Mesenchymal stem cell (in vitro differentiated cells and primary cell): ENCODE data around the gene RAP2A.
A peak's percentile ranks its signal among the peaks of the same experiment; 100 is the strongest.

ENCODE experiments used
- DNase-seq: peaks from one replicate; pipeline ENCODE4 v3.0.0-alpha.2; 2013
- H2AFZ ChIP-seq: one replicate; pipeline ENCODE4 v1.6.1; 2013; ENCODE audit warnings: low read depth, mild to moderate bottlenecking, control low read depth, inconsistent platforms, low read length, moderate library complexity
- H2AK5ac ChIP-seq: 2 replicates; pipeline ENCODE4 v1.6.1; 2013; ENCODE audit warnings: low read length, moderate library complexity, mild to moderate bottlenecking, inconsistent platforms; ENCODE audit not compliant: severe bottlenecking
- H2BK120ac ChIP-seq: one replicate; pipeline ENCODE4 v1.6.1; 2013; ENCODE audit warnings: low read depth, mild to moderate bottlenecking, inconsistent platforms, low read length, moderate library complexity
- H2BK12ac ChIP-seq, 2 experiments: one replicate each; pipeline ENCODE4 v1.6.1; 2013; ENCODE audit warnings: inconsistent platforms in 2 of 2, low read length in 2 of 2, mild to moderate bottlenecking in 2 of 2, moderate library complexity in 2 of 2, control low read depth in 1 of 2
- H2BK15ac ChIP-seq: one replicate; pipeline ENCODE4 v1.6.1; 2013; ENCODE audit warnings: mild to moderate bottlenecking, low read depth, inconsistent platforms; ENCODE audit not compliant: poor library complexity, severe bottlenecking
- H2BK5ac ChIP-seq: 2 replicates; pipeline ENCODE4 v1.6.1; 2013; ENCODE audit warnings: low read depth, mild to moderate bottlenecking, low read length, control low read depth, inconsistent platforms; ENCODE audit not compliant: poor library complexity, severe bottlenecking
- H3K14ac ChIP-seq, 2 experiments: one replicate each; pipeline ENCODE4 v1.6.1; 2013; ENCODE audit warnings: inconsistent platforms in 2 of 2, low read length in 2 of 2, control low read depth in 1 of 2, mild to moderate bottlenecking in 1 of 2, moderate library complexity in 1 of 2
- H3K18ac ChIP-seq, 2 experiments: one replicate each; pipeline ENCODE4 v1.6.1; 2013; ENCODE audit warnings: inconsistent platforms in 2 of 2, low read length in 2 of 2, control low read depth in 1 of 2, low read depth in 1 of 2, mild to moderate bottlenecking in 1 of 2
- H3K23ac ChIP-seq, 2 experiments: one replicate each; pipeline ENCODE4 v1.6.1; 2013; ENCODE audit warnings: inconsistent platforms in 2 of 2, low read length in 2 of 2, mild to moderate bottlenecking in 2 of 2, moderate library complexity in 2 of 2, control low read depth in 1 of 2
- H3K27ac ChIP-seq: 2 replicates; pipeline ENCODE4 v1.5.1; 2013; ENCODE audit warnings: mild to moderate bottlenecking, moderate library complexity, low read length, control low read depth, inconsistent platforms; ENCODE audit not compliant: poor library complexity, severe bottlenecking
- H3K27me3 ChIP-seq, 2 experiments: 2 replicates each; pipeline versions ENCODE4 v1.6.1 to v1.7.0; 2013; ENCODE audit warnings: low read length in 2 of 2, mild to moderate bottlenecking in 2 of 2, moderate library complexity in 2 of 2, control low read depth in 1 of 2, inconsistent platforms in 1 of 2; ENCODE audit not compliant: control insufficient read depth in 1 of 2, insufficient read depth in 1 of 2
- H3K36me3 ChIP-seq, 2 experiments: 2 replicates each; pipeline versions ENCODE4 v1.6.1 to v1.7.0; 2013; ENCODE audit warnings: low read length in 2 of 2, control low read depth in 1 of 2, inconsistent platforms in 1 of 2, low read depth in 1 of 2, mild to moderate bottlenecking in 1 of 2; ENCODE audit not compliant: insufficient read depth in 2 of 2, control insufficient read depth in 1 of 2
- H3K4ac ChIP-seq, 2 experiments: one replicate each; pipeline ENCODE4 v1.6.1; 2013; ENCODE audit warnings: inconsistent platforms in 2 of 2, low read length in 2 of 2, mild to moderate bottlenecking in 2 of 2, moderate library complexity in 2 of 2, control low read depth in 1 of 2, low read depth in 1 of 2
- H3K4me1 ChIP-seq: 2 replicates; pipeline ENCODE4 v1.6.1; 2013; ENCODE audit warnings: low read depth, low read length, control low read depth; ENCODE audit not compliant: control insufficient read depth, insufficient read depth
- H3K4me2 ChIP-seq: 2 replicates; pipeline ENCODE4 v1.6.1; 2013; ENCODE audit warnings: low read length, mild to moderate bottlenecking, inconsistent platforms; ENCODE audit not compliant: poor library complexity, severe bottlenecking
- H3K4me3 ChIP-seq, 2 experiments: 2 replicates each; pipeline versions ENCODE4 v1.5.1 to v1.7.0; 2013; ENCODE audit warnings: low read length in 2 of 2, mild to moderate bottlenecking in 2 of 2, control low read depth in 1 of 2, low read depth in 1 of 2; ENCODE audit not compliant: insufficient read depth in 1 of 2
- H3K79me1 ChIP-seq: replicated peaks from 2 replicates; pipeline ENCODE4 v1.6.1; 2013; ENCODE audit warnings: mild to moderate bottlenecking, control low read depth, low read length, inconsistent platforms; ENCODE audit not compliant: poor library complexity, severe bottlenecking
- H3K9ac ChIP-seq: 2 replicates; pipeline ENCODE4 v1.7.0; 2013; ENCODE audit warnings: mild to moderate bottlenecking, low read length, moderate library complexity
- H3K9me3 ChIP-seq: 2 replicates; pipeline ENCODE4 v1.7.0; 2013; ENCODE audit warnings: mild to moderate bottlenecking, low read length; ENCODE audit not compliant: control insufficient read depth
- H4K8ac ChIP-seq: one replicate; pipeline ENCODE4 v1.6.1; 2013; ENCODE audit warnings: inconsistent platforms, mild to moderate bottlenecking, low read length, moderate library complexity
- H4K91ac ChIP-seq: one replicate; pipeline ENCODE4 v1.6.1; 2013; ENCODE audit warnings: mild to moderate bottlenecking, low read length, inconsistent platforms
- WGBS: methylation state at CpG from one replicate; pipeline ENCODE4 v1.1.7; 2013; ENCODE audit warnings: mixed read lengths; 5-methylcytosine and 5-hydroxymethylcytosine counted together

RAP2A gene

DNA sequence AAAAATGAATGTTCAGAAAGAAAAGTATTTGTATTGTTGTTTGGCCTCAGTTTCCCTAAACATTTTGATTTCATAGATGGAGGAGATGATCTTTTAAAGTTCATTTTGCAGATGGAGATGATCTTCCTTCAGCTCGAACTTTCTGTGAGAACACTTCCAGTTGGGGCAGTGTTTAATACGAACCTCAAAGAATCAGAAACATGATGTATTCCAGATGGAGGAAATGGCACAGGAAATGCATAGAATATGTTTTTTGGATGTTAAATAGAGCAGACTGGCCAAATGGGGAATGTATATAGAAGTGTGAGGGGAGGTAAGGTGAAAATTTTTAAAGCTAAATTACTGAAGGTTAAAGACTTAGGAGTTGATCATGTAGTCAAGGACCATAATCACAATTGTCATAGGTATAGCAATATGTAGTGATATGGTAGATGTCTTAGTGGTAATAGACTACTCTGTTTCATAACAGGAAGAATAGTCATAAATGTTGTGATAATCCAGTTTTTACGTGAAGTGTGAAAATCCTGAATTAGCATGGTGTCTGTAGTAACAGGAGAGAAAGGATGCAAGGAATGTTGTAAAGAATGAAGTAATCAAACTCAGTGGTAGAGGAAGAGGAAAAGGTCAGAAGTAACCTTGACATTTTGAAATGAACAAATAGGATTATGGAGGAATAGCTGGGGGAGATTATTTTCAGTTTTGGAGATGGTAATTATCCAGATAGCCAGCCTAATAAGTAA lies 5.1 kb downstream of the RAP2A start:
- H3K4me3 ChIP-seq = no peak overlapping the region
- H2BK15ac ChIP-seq = no peak overlapping the region
- H2AK5ac ChIP-seq = no peak overlapping the region
- H3K36me3 ChIP-seq = peaks cover 0 to 16% of the 10 kb centered on the region in 2 experiments
- no peak overlapping the region for H3K27ac ChIP-seq
- H3K79me1 ChIP-seq = peaks cover 10% of the 10 kb centered on the region
- no peak overlapping the region for H4K8ac ChIP-seq
- DNase-seq = no peak
- H3K9ac ChIP-seq = no peak overlapping the region
- WGBS = 82% methylated on average over 3 of the region's 3 CpGs
- no peaks in the 10 kb centered on the region for H3K4me1 ChIP-seq
- no peak overlapping the region for H3K18ac ChIP-seq
- H3K4me2 ChIP-seq = no peak overlapping the region
- no peak overlapping the region for H2BK12ac ChIP-seq
- no peak overlapping the region for H2BK5ac ChIP-seq
- no peaks in the 10 kb centered on the region for H3K9me3 ChIP-seq
- no peak overlapping the region for H2AFZ ChIP-seq
- no peak overlapping the region for H3K14ac ChIP-seq
- H3K27me3 ChIP-seq = no peaks in the 10 kb centered on the region
- no peak overlapping the region for H2BK120ac ChIP-seq
- H4K91ac ChIP-seq = no peak overlapping the region
- H3K23ac ChIP-seq = no peak overlapping the region
- no peak overlapping the region for H3K4ac ChIP-seq

DNA sequence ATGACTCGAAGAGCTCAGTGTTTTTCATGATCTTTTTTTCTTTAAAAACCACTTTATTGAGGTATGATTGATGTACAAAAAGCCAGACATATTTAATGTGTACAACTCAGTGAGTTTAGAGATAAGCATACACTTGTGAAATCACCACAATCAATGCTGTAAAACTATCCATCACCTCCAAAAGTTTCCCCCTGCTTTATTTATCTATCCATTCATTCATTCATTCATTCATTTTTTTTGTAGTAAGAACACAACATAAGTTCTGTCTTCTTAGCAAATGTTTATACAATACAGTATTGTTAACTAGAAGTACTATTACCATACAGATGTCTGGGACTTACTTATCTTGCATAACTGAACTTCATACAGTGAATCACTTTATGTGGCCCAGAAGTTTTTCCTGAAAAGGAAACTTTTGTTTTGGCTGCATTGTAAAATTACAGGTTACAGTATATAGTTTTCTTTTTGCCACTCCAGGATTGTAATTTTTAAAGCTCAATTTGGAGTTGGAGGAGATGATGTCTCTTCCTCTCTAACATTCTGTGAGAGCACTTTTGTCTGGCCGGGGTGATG lies 6.7 kb downstream of the RAP2A start:
- Histone ChIP-seq H3K36me3 (peaks cover 0 to 20% of the 10 kb centered on the region in 2 experiments), H3K27me3 (no peaks in the 10 kb centered on the region), H3K27ac (no peak overlapping the region), H4K8ac (no peak overlapping the region), H2BK12ac (no peak overlapping the region), H3K4me2 (no peak overlapping the region), H2BK120ac (no peak overlapping the region), H3K23ac (no peak overlapping the region), H3K4me3 (no peak overlapping the region), H3K18ac (no peak overlapping the region), H4K91ac (no peak overlapping the region), H2AFZ (no peak overlapping the region), H2BK5ac (no peak overlapping the region), H3K79me1 (peaks cover 12% of the 10 kb centered on the region), H3K9me3 (no peaks in the 10 kb centered on the region), H3K14ac (no peak overlapping the region), H3K4ac (no peak overlapping the region), H2AK5ac (no peak overlapping the region), H3K9ac (no peak overlapping the region), H2BK15ac (no peak overlapping the region), H3K4me1 (no peaks in the 10 kb centered on the region)
- 100% methylated on average over 1 of the region's 2 CpGs for WGBS
- peak; percentile 20 for DNase-seq

DNA sequence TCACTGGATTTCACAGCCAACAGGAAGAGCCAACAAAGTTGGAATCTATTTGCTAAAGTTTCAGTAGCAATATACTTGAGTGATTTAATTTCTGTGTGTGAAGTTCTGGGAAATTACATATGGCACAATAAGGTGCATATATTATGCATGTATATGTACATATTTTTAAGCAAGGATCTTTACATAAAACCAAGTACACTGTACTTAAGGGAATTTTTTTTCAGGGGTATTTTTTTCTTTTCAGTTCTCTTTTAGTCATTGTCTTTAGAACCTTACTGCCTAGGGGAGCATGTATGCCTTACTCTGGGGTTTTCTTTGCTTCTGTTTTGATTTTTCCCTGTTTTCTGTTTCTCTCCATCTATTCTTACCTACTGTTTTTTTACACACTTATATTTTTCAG lies 7.4 kb downstream of the RAP2A start:
- no peak overlapping the region for H3K14ac ChIP-seq
- H2AK5ac ChIP-seq = no peak overlapping the region
- H3K4me3 ChIP-seq = no peak overlapping the region
- DNase-seq = no peak
- no peak overlapping the region for H2AFZ ChIP-seq
- no peak overlapping the region for H4K91ac ChIP-seq
- H2BK15ac ChIP-seq = no peak overlapping the region
- H3K9me3 ChIP-seq = no peaks in the 10 kb centered on the region
- H2BK120ac ChIP-seq = no peak overlapping the region
- no peak overlapping the region for H3K4me2 ChIP-seq
- no peak overlapping the region for H3K23ac ChIP-seq
- H3K9ac ChIP-seq = no peak overlapping the region
- no peaks in the 10 kb centered on the region for H3K27me3 ChIP-seq
- H3K36me3 ChIP-seq = peaks cover 0 to 24% of the 10 kb centered on the region in 2 experiments
- peaks cover 13% of the 10 kb centered on the region for H3K79me1 ChIP-seq
- no peak overlapping the region for H4K8ac ChIP-seq
- H3K18ac ChIP-seq = no peak overlapping the region
- no peaks in the 10 kb centered on the region for H3K4me1 ChIP-seq
- no peak overlapping the region for H2BK5ac ChIP-seq
- H3K4ac ChIP-seq = no peak overlapping the region
- no peak overlapping the region for H2BK12ac ChIP-seq
- no peak overlapping the region for H3K27ac ChIP-seq

DNA sequence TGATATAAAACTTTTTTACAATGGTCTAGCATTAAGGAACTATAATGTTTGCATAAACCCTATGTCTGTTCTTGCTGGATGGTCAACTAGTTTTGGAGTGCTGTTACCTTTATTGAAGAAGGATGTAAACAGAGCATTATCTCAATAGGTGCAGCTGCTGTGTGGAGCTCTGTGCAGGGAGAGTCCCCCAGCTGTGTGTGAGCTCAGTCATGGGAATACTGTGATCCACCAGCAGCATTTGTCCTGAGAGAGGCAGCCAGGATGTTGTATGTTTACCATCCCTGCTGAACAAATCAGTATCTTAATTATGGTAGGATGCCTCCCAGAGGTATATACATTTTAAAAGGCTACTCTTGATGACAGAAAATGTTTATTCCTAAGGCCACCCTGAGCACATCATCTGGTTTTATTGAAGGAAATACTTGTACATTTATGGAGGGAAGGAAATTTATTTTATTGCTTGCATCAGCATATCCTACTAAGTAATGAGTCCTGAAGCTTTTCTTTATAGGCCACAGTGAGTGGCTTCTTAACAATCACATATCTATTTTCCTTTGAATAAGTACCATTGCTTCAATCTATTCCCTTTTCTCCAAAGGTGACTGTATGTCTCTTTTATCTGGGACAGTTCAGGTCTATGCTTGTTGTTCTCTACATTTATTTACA lies 11.7 kb downstream of the RAP2A start:
- H3K23ac ChIP-seq = no peak overlapping the region
- H2AK5ac ChIP-seq = no peak overlapping the region
- no peak overlapping the region for H3K4ac ChIP-seq
- H2BK15ac ChIP-seq = no peak overlapping the region
- no peaks in the 10 kb centered on the region for H3K27me3 ChIP-seq
- peaks cover 3% of the 10 kb centered on the region for H3K4me1 ChIP-seq
- no peak overlapping the region for H2BK5ac ChIP-seq
- H3K9ac ChIP-seq = no peak overlapping the region
- H4K8ac ChIP-seq = no peak overlapping the region
- H3K4me3 ChIP-seq = no peak overlapping the region
- H3K27ac ChIP-seq = no peak overlapping the region
- H2BK120ac ChIP-seq = no peak overlapping the region
- H3K79me1 ChIP-seq = peaks cover 11% of the 10 kb centered on the region
- no peak overlapping the region for H3K4me2 ChIP-seq
- no peak overlapping the region for H4K91ac ChIP-seq
- peaks cover 0 to 17% of the 10 kb centered on the region in 2 experiments for H3K36me3 ChIP-seq
- H2BK12ac ChIP-seq = no peak overlapping the region
- H3K9me3 ChIP-seq = no peaks in the 10 kb centered on the region
- peak overlapping the region in 1 of 2 experiments; percentile 21 for H3K18ac ChIP-seq
- H2AFZ ChIP-seq = no peak overlapping the region
- no peak for DNase-seq
- H3K14ac ChIP-seq = no peak overlapping the region
